GM12878 (cell line): ENCODE measurements around the gene PELI2. TPM values are rescaled to one million over a fixed set of nuclear protein-coding genes. Genes with fewer than 3 reads are reported as not detected.

ENCODE experiments used
- ATAC-seq: fragments of 200-7000 bp; cut with Tn5 transposase; 3 replicates; pipeline ENCODE4 v1.9.1; 2020; ENCODE audit warnings: mild to moderate bottlenecking, moderate library complexity
- BruUV-seq: library from RNA; stranded (reverse); fragments of 400-500 nt; replicated peaks from 2 replicates; lab custom pipeline; 2021; lab: Mats Ljungman, UMichigan
- CTCF ChIA-PET: fragments of 300-600 bp; sonication (Branson Sonifier 250); formaldehyde crosslinking; extraction: SDS; loops from one replicate; lab custom pipeline; 2021; ENCODE audit warnings: inconsistent platforms; lab: Yijun Ruan, JAX
- POLR2A ChIA-PET: fragments of 350-600 bp; formaldehyde crosslinking; extraction: SDS; loops from one replicate; lab custom pipeline; 2021; ENCODE audit warnings: inconsistent platforms; lab: Charles Lee
- RAD21 ChIA-PET: fragments of 300-600 bp; sonication (Branson Sonifier 250); formaldehyde crosslinking; loops from one replicate; lab custom pipeline; 2023; ENCODE audit warnings: antibody characterized with exemption; ENCODE audit not compliant: unreplicated experiment; lab: Charles Lee
- SMC1A ChIA-PET: fragments of 300-600 bp; sonication (Branson Sonifier 250); formaldehyde crosslinking; loops from one replicate; lab custom pipeline; 2023; ENCODE audit not compliant: unreplicated experiment, uncharacterized antibody; lab: Charles Lee
- DNase-seq: peaks from one replicate; pipeline ENCODE4 v3.0.0-alpha.2; 2011; ENCODE audit warnings: low read depth, low spot score
- FAIRE-seq: peaks from 3 replicates; lab custom pipeline; 2011; peaks lifted over from hg19 to GRCh38; lab: Jason Lieb, UNC
- H2AFZ ChIP-seq: 2 replicates; pipeline ENCODE4 v1.6.0; 2011; ENCODE audit warnings: low read depth, low read length, control low read depth; ENCODE audit not compliant: control insufficient read depth
- H3K27ac ChIP-seq: 2 replicates; pipeline ENCODE4 v1.5.1; 2011; ENCODE audit warnings: control low read depth; ENCODE audit not compliant: control insufficient read depth, insufficient read depth
- H3K27me3 ChIP-seq, 2 experiments: replicated peaks in 1 of 2; 2 replicates each; pipeline versions ENCODE4 v1.6.0 to v1.6.1; 2011; ENCODE audit warnings: low read length in 1 of 2; ENCODE audit not compliant: control insufficient read depth in 2 of 2, insufficient read depth in 2 of 2
- H3K36me3 ChIP-seq, 2 experiments: 2 replicates each; pipeline ENCODE4 v1.5.1; 2011; ENCODE audit warnings: low read length in 1 of 2; ENCODE audit not compliant: control insufficient read depth in 2 of 2, insufficient read depth in 2 of 2
- H3K4me1 ChIP-seq: 2 replicates; pipeline ENCODE4 v1.6.1; 2011; ENCODE audit warnings: mild to moderate bottlenecking, low read length, moderate library complexity, mixed read lengths; ENCODE audit not compliant: control insufficient read depth, insufficient read depth
- H3K4me2 ChIP-seq: 2 replicates; pipeline ENCODE4 v1.6.0; 2011; ENCODE audit warnings: control low read depth; ENCODE audit not compliant: control insufficient read depth, insufficient read depth
- H3K4me3 ChIP-seq: fragments of 200-600 bp; sonication (generic); 2 replicates; pipeline ENCODE4 v1.5.1; 2016
- H3K79me2 ChIP-seq: 2 replicates; pipeline ENCODE4 v1.6.0; 2011; ENCODE audit warnings: low read length; ENCODE audit not compliant: control insufficient read depth, insufficient read depth
- H3K9ac ChIP-seq: 2 replicates; pipeline ENCODE4 v1.8.0; 2011; ENCODE audit warnings: low read length, control low read depth, mixed read lengths; ENCODE audit not compliant: control insufficient read depth, insufficient read depth
- H3K9me3 ChIP-seq: replicated peaks from 3 replicates; pipeline ENCODE4 v1.5.1; 2011; ENCODE audit warnings: mild to moderate bottlenecking, low read length; ENCODE audit not compliant: control insufficient read depth, insufficient read depth
- H4K20me1 ChIP-seq: 2 replicates; pipeline ENCODE4 v1.6.0; 2011; ENCODE audit not compliant: control insufficient read depth, insufficient read depth
- BHLHE40 ChIP-seq, 2 experiments: fragments of 450-650 bp in 1 of 2; IDR thresholded peaks; 2 replicates each; pipeline ENCODE4 v1.6.1; 2011 to 2017; ENCODE audit warnings: low read depth in 2 of 2, borderline replicate concordance in 1 of 2, improper control_type of control experiment in 1 of 2, low read length in 1 of 2, mild to moderate bottlenecking in 1 of 2
- HCFC1 ChIP-seq: fragments of 150-350 bp; IDR thresholded peaks from 2 replicates; pipeline ENCODE4 v1.6.1; 2014; ENCODE audit warnings: low read length
- NFIC ChIP-seq: IDR thresholded peaks from 2 replicates; pipeline ENCODE4 v1.6.1; 2012; ENCODE audit warnings: low read depth, mild to moderate bottlenecking, inconsistent platforms, low read length, moderate library complexity
- NR2C2 ChIP-seq: IDR thresholded peaks from 2 replicates; pipeline ENCODE4 v1.6.1; 2011; ENCODE audit warnings: borderline replicate concordance, low read depth; ENCODE audit not compliant: control insufficient read depth, insufficient read length
- POLR2AphosphoS2 ChIP-seq: IDR thresholded peaks from 2 replicates; pipeline ENCODE4 v1.6.1; 2011; ENCODE audit warnings: low read depth, mild to moderate bottlenecking, low read length, improper control_type of control experiment, moderate library complexity
- RBBP5 ChIP-seq: fragments of 200-600 bp; sonication (generic); conservative IDR thresholded peaks from 2 replicates; pipeline ENCODE4 v1.6.1; 2016
- SMARCA5 ChIP-seq: fragments of 450-650 bp; IDR thresholded peaks from 2 replicates; pipeline ENCODE4 v1.6.1; 2017; ENCODE audit warnings: mild to moderate bottlenecking
- SREBF1 ChIP-seq: IDR thresholded peaks from 2 replicates; pipeline ENCODE4 v1.6.1; 2012; ENCODE audit warnings: mild to moderate bottlenecking, low read length
- ZNF24 ChIP-seq: fragments of 450-650 bp; IDR thresholded peaks from 2 replicates; pipeline ENCODE4 v1.6.1; 2017; ENCODE audit warnings: antibody characterized with exemption, mild to moderate bottlenecking
- WGBS: methylation state at CpG from one replicate; pipeline ENCODE4 v1.1.6; 2016; ENCODE audit warnings: low lambda C conversion rate; ENCODE audit not compliant: insufficient replicate concordance, insufficient coverage; ENCODE audit errors: missing lambda C conversion rate; 5-methylcytosine and 5-hydroxymethylcytosine counted together
- in situ Hi-C: fragments of 300-500 bp; cut with MboI; formaldehyde crosslinking; loops from 9 replicates; pipeline ENCODE4 v1.14.3; 2018; ENCODE audit warnings: mixed read lengths
- intact Hi-C: fragments of 100-400 bp; cut with micrococcal nuclease; formaldehyde crosslinking; loops from one replicate; pipeline ENCODE4 v1.14.2; 2022; ENCODE audit not compliant: unreplicated experiment
- polyA plus RNA-seq, 11 experiments: library from polyadenylated mRNA; depleted of rRNA in 4 of 11; unstranded in 6 of 11; stranded (reverse) in 5 of 11; fragments of >200 nt; fragmentation: Nextera tagmentation in 4 of 11; fragmentation: Illumina TruSeq in 1 of 11; extraction: Ambion mirVana in 4 of 11; extraction: Trizol in 1 of 11; gene quantifications; 1 replicate in 1 of 11; 2 replicates in 10 of 11; pipeline versions ENCODE4 v1.2.1 to v1.2.3, GENCODE V29; 2011 to 2016; ENCODE audit warnings: inconsistent platforms in 2 of 11, missing spikeins in 2 of 11, low read depth in 1 of 11
- total RNA-seq, 4 experiments: library from RNA; depleted of rRNA in 3 of 4; stranded (reverse); fragments of >200 nt in 3 of 4; fragmentation: Illumina TruSeq in 1 of 4; extraction: Trizol in 1 of 4; gene quantifications; 2 replicates each; pipeline versions ENCODE4 v1.2.1 to v1.2.3, GENCODE V29; 2013 to 2021
- TF ChIP-seq, protein P1 (sequence below): fragments of 450-650 bp; IDR thresholded peaks from 2 replicates; pipeline ENCODE4 v1.6.1; 2017; ENCODE audit warnings: mild to moderate bottlenecking, low read depth, inconsistent platforms; ENCODE audit not compliant: poor library complexity, severe bottlenecking
- TF ChIP-seq, protein P2 (sequence below), 3 experiments: IDR thresholded peaks in 2 of 3; conservative IDR thresholded peaks in 1 of 3; 2 replicates each; pipeline ENCODE4 v1.5.1; 2011; ENCODE audit warnings: low read depth in 3 of 3, low read length in 3 of 3, mild to moderate bottlenecking in 3 of 3, control low read depth in 2 of 3, moderate library complexity in 2 of 3, inconsistent platforms in 1 of 3, mixed read lengths in 1 of 3; ENCODE audit not compliant: control insufficient read depth in 2 of 3, insufficient read depth in 1 of 3; ENCODE audit errors: extremely low read depth in 1 of 3

PELI2 gene
- total and polyA plus RNA-seq, 10 of the 15 experiments (the other 5 are each of a cell fraction or from before 2014, with no cell fraction given): under 0.01 to 0.10 (median 0.01) TPM; not detected in 3

DNA sequence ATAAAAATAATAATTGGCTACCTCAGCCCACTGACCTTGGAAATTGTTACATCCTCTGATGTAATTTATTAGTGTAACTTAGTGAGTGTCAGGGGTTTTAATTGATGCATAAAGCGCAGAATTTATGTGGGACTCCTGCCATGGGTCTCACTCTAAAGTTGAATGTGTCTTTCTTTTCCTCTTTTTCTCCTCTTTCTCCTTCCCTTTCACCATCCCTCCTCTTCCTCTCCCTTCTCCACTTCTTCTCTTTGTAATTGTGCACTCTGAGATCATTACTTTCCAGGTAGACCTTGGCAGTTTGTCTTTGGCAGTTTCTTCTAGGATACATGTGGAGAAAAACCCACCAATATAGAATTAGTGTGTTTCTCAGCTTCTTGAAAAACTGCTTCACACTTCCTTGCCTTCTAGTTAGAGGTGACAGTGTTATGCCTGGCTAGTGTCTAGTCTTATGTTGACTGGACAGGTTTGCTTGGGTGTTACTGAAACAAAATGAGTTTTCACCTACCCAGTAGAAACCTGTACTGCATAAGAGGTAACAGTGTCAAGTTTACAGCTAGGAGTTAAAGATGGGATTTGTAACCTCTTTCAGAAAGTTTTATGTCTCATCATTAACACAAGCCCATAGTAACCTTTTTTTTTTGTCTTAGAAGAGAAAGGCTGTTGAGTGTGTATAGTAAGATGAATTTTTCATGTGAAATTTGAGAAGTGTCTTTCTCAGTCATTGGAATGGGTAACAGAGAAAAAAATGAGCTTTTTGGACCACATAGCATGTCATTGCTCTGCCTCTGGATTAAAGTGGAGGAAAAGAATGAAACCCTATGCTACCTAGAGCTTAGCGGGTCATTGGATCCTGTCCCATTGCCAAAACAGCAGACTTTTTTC is 18.6 kb downstream of the PELI2 start:
- Histone ChIP-seq H3K4me3 (no peak overlapping the region), H3K79me2 (no peaks in the 10 kb centered on the region), H3K4me2 (no peak overlapping the region), H3K4me1 (no peaks in the 10 kb centered on the region), H3K9me3 (no peaks in the 10 kb centered on the region), H3K27ac (no peak overlapping the region), H3K27me3 (no peaks in the 10 kb centered on the region; a peak in 2 of 4 replicates), H4K20me1 (no peaks in the 10 kb centered on the region), H3K9ac (no peak overlapping the region), H3K36me3 (no peaks in the 10 kb centered on the region), H2AFZ (no peak overlapping the region)
- TF ChIP-seq ZNF24 (no peak), NFIC (no peak), HCFC1 (no peak), SREBF1 (no peak), BHLHE40 (IDR thresholded peaks at IDR 0.05; ENCODE audit: borderline replicate concordance in 1 of 2, low read depth in 2 of 2, low read length in 1 of 2) (no peak), NR2C2 (no peak), SMARCA5 (no peak), RBBP5 (no peak), POLR2AphosphoS2 (no peak)
- TF ChIP-seq, protein P1, sequence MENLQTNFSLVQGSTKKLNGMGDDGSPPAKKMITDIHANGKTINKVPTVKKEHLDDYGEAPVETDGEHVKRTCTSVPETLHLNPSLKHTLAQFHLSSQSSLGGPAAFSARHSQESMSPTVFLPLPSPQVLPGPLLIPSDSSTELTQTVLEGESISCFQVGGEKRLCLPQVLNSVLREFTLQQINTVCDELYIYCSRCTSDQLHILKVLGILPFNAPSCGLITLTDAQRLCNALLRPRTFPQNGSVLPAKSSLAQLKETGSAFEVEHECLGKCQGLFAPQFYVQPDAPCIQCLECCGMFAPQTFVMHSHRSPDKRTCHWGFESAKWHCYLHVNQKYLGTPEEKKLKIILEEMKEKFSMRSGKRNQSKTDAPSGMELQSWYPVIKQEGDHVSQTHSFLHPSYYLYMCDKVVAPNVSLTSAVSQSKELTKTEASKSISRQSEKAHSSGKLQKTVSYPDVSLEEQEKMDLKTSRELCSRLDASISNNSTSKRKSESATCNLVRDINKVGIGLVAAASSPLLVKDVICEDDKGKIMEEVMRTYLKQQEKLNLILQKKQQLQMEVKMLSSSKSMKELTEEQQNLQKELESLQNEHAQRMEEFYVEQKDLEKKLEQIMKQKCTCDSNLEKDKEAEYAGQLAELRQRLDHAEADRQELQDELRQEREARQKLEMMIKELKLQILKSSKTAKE: no peak
- TF ChIP-seq, protein P2, sequence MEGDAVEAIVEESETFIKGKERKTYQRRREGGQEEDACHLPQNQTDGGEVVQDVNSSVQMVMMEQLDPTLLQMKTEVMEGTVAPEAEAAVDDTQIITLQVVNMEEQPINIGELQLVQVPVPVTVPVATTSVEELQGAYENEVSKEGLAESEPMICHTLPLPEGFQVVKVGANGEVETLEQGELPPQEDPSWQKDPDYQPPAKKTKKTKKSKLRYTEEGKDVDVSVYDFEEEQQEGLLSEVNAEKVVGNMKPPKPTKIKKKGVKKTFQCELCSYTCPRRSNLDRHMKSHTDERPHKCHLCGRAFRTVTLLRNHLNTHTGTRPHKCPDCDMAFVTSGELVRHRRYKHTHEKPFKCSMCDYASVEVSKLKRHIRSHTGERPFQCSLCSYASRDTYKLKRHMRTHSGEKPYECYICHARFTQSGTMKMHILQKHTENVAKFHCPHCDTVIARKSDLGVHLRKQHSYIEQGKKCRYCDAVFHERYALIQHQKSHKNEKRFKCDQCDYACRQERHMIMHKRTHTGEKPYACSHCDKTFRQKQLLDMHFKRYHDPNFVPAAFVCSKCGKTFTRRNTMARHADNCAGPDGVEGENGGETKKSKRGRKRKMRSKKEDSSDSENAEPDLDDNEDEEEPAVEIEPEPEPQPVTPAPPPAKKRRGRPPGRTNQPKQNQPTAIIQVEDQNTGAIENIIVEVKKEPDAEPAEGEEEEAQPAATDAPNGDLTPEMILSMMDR (IDR thresholded peaks at IDR 0.05 in 2 of 3, conservative IDR thresholded peaks at IDR 0.05 in 1 of 3; ENCODE audit: control insufficient read depth in 2 of 3, extremely low read depth in 1 of 3, insufficient read depth in 1 of 3, low read depth in 3 of 3, low read length in 3 of 3): no peak
- CTCF ChIA-PET: no interaction called here
- FAIRE-seq (no peak), DNase-seq (no peak), ATAC-seq (no peak)
- intact Hi-C loops (no loop called here), in situ Hi-C loops (no loop called here)
- RAD21 ChIA-PET: no interaction called here
- no TSS peak for BruUV-seq
- POLR2A ChIA-PET: interaction anchor here (0.6 kb wide), 1 partner anchor 30 kb away, joined by 8 read pairs; no protein-coding TSS in a partner anchor
- 50% methylated on average over 2 of the region's 2 CpGs for WGBS
- SMC1A ChIA-PET: interaction anchor here (0.6 to 0.7 kb wide), 2 partner anchors 34 to 46 kb away, joined by 3 read pairs; no protein-coding TSS in a partner anchor
